GM18505 (cell line): ENCODE results near the gene TMEM40.
"Not testable (repeated sequence)": the region's sequence is repeated elsewhere in the genome, so short reads cannot be mapped to it uniquely, and the experiment has no call there.

Experiments
- ATAC-seq: cut with Tn5 transposase; IDR thresholded peaks from one replicate; pipeline ENCODE4 v1.9.1; 2021; ENCODE audit not compliant: unreplicated experiment
- POLR2A ChIP-seq: IDR thresholded peaks from 4 replicates; pipeline ENCODE4 v1.6.1; 2011; ENCODE audit warnings: borderline replicate concordance; ENCODE audit not compliant: insufficient read depth, insufficient read length; ENCODE audit errors: extremely low read depth

Gene TMEM40

GRCh38 chr3:12759097-12759679 lies at the start of gene TMEM40:
TSS of gene TMEM40 (minus strand) at chr3:12759259. CDS start at chr3:12749832, 9,427 bp downstream.
- no peak for TF ChIP-seq POLR2A
- ATAC-seq = no peak

GRCh38 chr3:12808587-12808986 lies 49.5 kb upstream of the TMEM40 start:
- no peak for ATAC-seq
- TF ChIP-seq POLR2A = no peak

- no peak for TF ChIP-seq POLR2A
- ATAC-seq = no peak
Measured at GRCh38 chr3:12807601-12808359, 48.7 kb upstream of the TMEM40 start.

GRCh38 chr3:12807066-12807465 lies 48.0 kb upstream of the TMEM40 start:
- no peak for ATAC-seq
- no peak for TF ChIP-seq POLR2A

GRCh38 chr3:12803371-12803770 lies 44.3 kb upstream of the TMEM40 start:
- no peak for ATAC-seq
- TF ChIP-seq POLR2A = no peak

- ATAC-seq = no peak
- TF ChIP-seq POLR2A = no peak
Measured at GRCh38 chr3:12799525-12800440, 40.7 kb upstream of the TMEM40 start.

- ATAC-seq = no peak
- no peak for TF ChIP-seq POLR2A
Measured at GRCh38 chr3:12798559-12799179, 39.6 kb upstream of the TMEM40 start.

GRCh38 chr3:12797892-12798558 lies 39.0 kb upstream of the TMEM40 start:
- ATAC-seq = no peak
- no peak for TF ChIP-seq POLR2A

GRCh38 chr3:12797124-12797891 lies 38.2 kb upstream of the TMEM40 start:
- no peak for TF ChIP-seq POLR2A

GRCh38 chr3:12796171-12797123 lies 37.4 kb upstream of the TMEM40 start, which contains the start of gene CAND2:
TSS of gene CAND2 (plus strand) at chr3:12796680. CDS start at chr3:12796721, 41 bp downstream.
- no peak for ATAC-seq
- no peak for TF ChIP-seq POLR2A

More at GRCh38 chr3:12797124-12797891, 38.2 kb upstream of the TMEM40 start:
- no peak for ATAC-seq

- no peak for ATAC-seq
Measured at GRCh38 chr3:12793701-12794100, 34.6 kb upstream of the TMEM40 start.

GRCh38 chr3:12791430-12791829 lies 32.4 kb upstream of the TMEM40 start:
- no peak for ATAC-seq
- TF ChIP-seq POLR2A = no peak

More at GRCh38 chr3:12793701-12794100, 34.6 kb upstream of the TMEM40 start:
- no peak for TF ChIP-seq POLR2A

GRCh38 chr3:12787967-12788690 lies 29.1 kb upstream of the TMEM40 start:
- ATAC-seq = not testable (repeated sequence)

- not testable (repeated sequence) for ATAC-seq
Measured at GRCh38 chr3:12787346-12787745, 28.3 kb upstream of the TMEM40 start.
